SK-N-MC (cell line): ENCODE results near the gene PRXL2B.
A peak's percentile ranks its signal among the peaks of the same experiment; 100 is the strongest.

Source experiments
- DNase-seq: peaks from one replicate; pipeline ENCODE4 v3.0.0-alpha.2; 2011; ENCODE audit warnings: low read depth, low spot score
- H3K27ac ChIP-seq: fragments of 200-600 bp; sonication (generic); 2 replicates; pipeline ENCODE4 v1.5.1; 2016; ENCODE audit warnings: mixed run types
- H3K36me3 ChIP-seq: fragments of 200-600 bp; sonication (generic); 2 replicates; pipeline ENCODE4 v1.6.1; 2017; ENCODE audit warnings: antibody characterized with exemption, low read length, mixed read lengths; ENCODE audit not compliant: insufficient read depth
- H3K4me3 ChIP-seq: fragments of 200-600 bp; sonication (generic); 2 replicates; pipeline ENCODE4 v1.5.1; 2016
- H3K9ac ChIP-seq: fragments of 200-600 bp; sonication (generic); 2 replicates; pipeline ENCODE4 v1.8.0; 2017; ENCODE audit warnings: mixed run types, mixed read lengths; ENCODE audit not compliant: insufficient read length
- H3K9me3 ChIP-seq: fragments of 200-600 bp; sonication (generic); 2 replicates; pipeline ENCODE4 v1.6.1; 2017; ENCODE audit warnings: low read depth, mild to moderate bottlenecking, antibody characterized with exemption, low read length, moderate library complexity, mixed read lengths
- EZH2 ChIP-seq: fragments of 200-600 bp; sonication (generic); IDR thresholded peaks from one replicate; pipeline ENCODE4 v1.6.1; 2017; ENCODE audit warnings: antibody characterized with exemption
- FOXP2 ChIP-seq: optimal IDR thresholded peaks from 2 replicates; pipeline ENCODE3; 2011; ENCODE audit warnings: mild to moderate bottlenecking, moderate library complexity; ENCODE audit not compliant: insufficient read depth; ENCODE audit errors: extremely low read length, control extremely low read depth
- POLR2AphosphoS5 ChIP-seq: IDR thresholded peaks from 2 replicates; pipeline ENCODE4 v1.6.1; 2012; ENCODE audit warnings: mild to moderate bottlenecking, low read depth, low read length, borderline replicate concordance

The PRXL2B gene

GRCh38 chr1:2605509-2606395 lies 19.2 kb downstream of the PRXL2B start:
- Histone ChIP-seq H3K36me3 (no peaks in the 10 kb centered on the region), H3K4me3 (no peak overlapping the region), H3K9ac (no peak overlapping the region), H3K27ac (no peak overlapping the region), H3K9me3 (no peaks in the 10 kb centered on the region)
- DNase-seq, result no peak
- TF ChIP-seq FOXP2 (no peak), POLR2AphosphoS5 (no peak), EZH2 (no peak)

- Histone ChIP-seq H3K27ac (no peak overlapping the region), H3K36me3 (no peaks in the 10 kb centered on the region), H3K4me3 (no peak overlapping the region), H3K9me3 (no peaks in the 10 kb centered on the region), H3K9ac (no peak overlapping the region)
- DNase-seq, result no peak
- TF ChIP-seq FOXP2, result no peak
- no peak for TF ChIP-seq POLR2AphosphoS5
- TF ChIP-seq EZH2, result no peak
These were observed 19.9 kb downstream of the PRXL2B start for GRCh38 chr1:2606396-2606880.

GRCh38 chr1:2606881-2607621 lies 20.5 kb downstream of the PRXL2B start:
- H3K4me3 ChIP-seq, result no peak overlapping the region
- H3K36me3 ChIP-seq, result no peaks in the 10 kb centered on the region
- no peak for TF ChIP-seq FOXP2
- TF ChIP-seq EZH2, result no peak
- TF ChIP-seq POLR2AphosphoS5, result no peak
- no peak overlapping the region for H3K27ac ChIP-seq
- H3K9ac ChIP-seq, result no peak overlapping the region
- no peak for DNase-seq
- H3K9me3 ChIP-seq, result no peaks in the 10 kb centered on the region

- no peaks in the 10 kb centered on the region for H3K36me3 ChIP-seq
- no peak overlapping the region for H3K27ac ChIP-seq
- H3K9me3 ChIP-seq, result no peaks in the 10 kb centered on the region
- H3K9ac ChIP-seq, result no peak overlapping the region
- no peak for DNase-seq
- TF ChIP-seq POLR2AphosphoS5 (no peak), EZH2 (no peak), FOXP2 (no peak)
- no peak overlapping the region for H3K4me3 ChIP-seq
These were observed 21.1 kb downstream of the PRXL2B start for GRCh38 chr1:2607641-2608091.

- Histone ChIP-seq H3K36me3 (no peaks in the 10 kb centered on the region), H3K9me3 (no peaks in the 10 kb centered on the region), H3K4me3 (no peak overlapping the region), H3K27ac (no peak overlapping the region), H3K9ac (no peak overlapping the region)
- no peak for TF ChIP-seq POLR2AphosphoS5
- TF ChIP-seq EZH2, result no peak
- no peak for TF ChIP-seq FOXP2
- no peak for DNase-seq
These were observed 22.9 kb downstream of the PRXL2B start for GRCh38 chr1:2609319-2610035.

- no peak for TF ChIP-seq FOXP2
- no peak for TF ChIP-seq POLR2AphosphoS5
- TF ChIP-seq EZH2, result no peak
- Histone ChIP-seq H3K27ac (no peak overlapping the region), H3K36me3 (no peaks in the 10 kb centered on the region), H3K9ac (no peak overlapping the region), H3K9me3 (no peaks in the 10 kb centered on the region), H3K4me3 (no peak overlapping the region)
- no peak for DNase-seq
These were observed 23.7 kb downstream of the PRXL2B start for GRCh38 chr1:2610036-2610959.

GRCh38 chr1:2611031-2611501 lies 24.5 kb downstream of the PRXL2B start:
- TF ChIP-seq EZH2, result no peak
- TF ChIP-seq POLR2AphosphoS5, result no peak
- no peak for TF ChIP-seq FOXP2
- no peak for DNase-seq
- Histone ChIP-seq H3K4me3 (peak overlapping the region; percentile 28; the same call in 1 of the 2 replicates), H3K36me3 (no peaks in the 10 kb centered on the region), H3K9me3 (no peaks in the 10 kb centered on the region), H3K9ac (no peak overlapping the region), H3K27ac (no peak overlapping the region)
